Keratinocyte (primary cell): ENCODE results near the gene P2RY10.

Source experiments
- CTCF ChIP-seq, 3 experiments: IDR thresholded peaks in 1 of 3; conservative IDR thresholded peaks in 1 of 3; optimal IDR thresholded peaks in 1 of 3; 2 replicates in 2 of 3; 3 replicates in 1 of 3; pipeline versions ENCODE3 to v1.5.1; 2011; ENCODE audit warnings: low read length in 3 of 3, mild to moderate bottlenecking in 3 of 3, moderate library complexity in 2 of 3, control low read depth in 1 of 3, inconsistent platforms in 1 of 3; ENCODE audit not compliant: insufficient read depth in 2 of 3; ENCODE audit errors: extremely low read depth in 1 of 3
- EZH2 ChIP-seq: IDR thresholded peaks from one replicate; pipeline ENCODE4 v1.6.1; 2012; ENCODE audit warnings: inconsistent platforms, mild to moderate bottlenecking, low read length, moderate library complexity

- TF ChIP-seq CTCF (optimal IDR thresholded peaks at IDR 0.05 in 1 of 3, IDR thresholded peaks at IDR 0.05 in 1 of 3, conservative IDR thresholded peaks at IDR 0.05 in 1 of 3; ENCODE audit: extremely low read depth in 1 of 3, insufficient read depth in 2 of 3, low read length in 3 of 3) (no peak), EZH2 (no peak)
Observed at GRCh38 chrX:78989349-78989748, 44.2 kb downstream of the P2RY10 start.
